PC-3 (cell line): Measurements from ENCODE around the gene CROT.

Source experiments
- CTCF ChIP-seq: fragments of 300-600 bp; sonication (generic); conservative IDR thresholded peaks from 2 replicates; pipeline ENCODE4 v1.5.1; 2017; ENCODE audit warnings: antibody characterized with exemption, low read depth, mild to moderate bottlenecking, low read length
- EZH2phosphoT487 ChIP-seq: fragments of 300-600 bp; sonication (generic); IDR thresholded peaks from 2 replicates; pipeline ENCODE4 v1.6.1; 2018; ENCODE audit warnings: mild to moderate bottlenecking, antibody characterized with exemption, low read length, borderline replicate concordance

- TF ChIP-seq CTCF (no peak), EZH2phosphoT487 (no peak)
Observed at GRCh38 chr7:87316097-87316700, 29.3 kb upstream of the CROT start.
